ENCODE results near the gene AZI2. TPM values are rescaled to one million over a fixed set of nuclear protein-coding genes. Genes with fewer than 3 reads are reported as not detected.

AZI2 gene
- total RNA-seq, 4 donors from 2014 or later = 42.1 to 178 (median 54.8) TPM

DNA sequence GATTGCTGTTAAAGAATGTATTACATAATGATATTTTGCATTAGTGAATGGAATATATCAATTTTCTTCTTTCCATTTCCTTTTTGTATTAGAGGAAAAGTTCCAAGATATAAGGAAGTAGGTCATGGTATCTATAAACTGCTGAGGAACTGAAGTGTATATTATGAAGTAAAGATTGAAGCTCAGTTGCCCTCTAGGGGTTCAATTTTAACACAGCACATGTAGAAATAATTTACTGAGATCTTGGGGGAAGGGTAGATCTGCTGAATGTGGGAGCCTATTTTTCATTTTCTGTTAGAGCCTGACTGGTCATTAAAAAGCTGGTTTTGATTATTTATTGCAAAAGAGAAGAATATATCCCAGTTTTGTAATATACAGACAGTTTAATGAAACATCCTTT is 62.0 kb downstream of the AZI2 start:
- no peak for DNase-seq

DNA sequence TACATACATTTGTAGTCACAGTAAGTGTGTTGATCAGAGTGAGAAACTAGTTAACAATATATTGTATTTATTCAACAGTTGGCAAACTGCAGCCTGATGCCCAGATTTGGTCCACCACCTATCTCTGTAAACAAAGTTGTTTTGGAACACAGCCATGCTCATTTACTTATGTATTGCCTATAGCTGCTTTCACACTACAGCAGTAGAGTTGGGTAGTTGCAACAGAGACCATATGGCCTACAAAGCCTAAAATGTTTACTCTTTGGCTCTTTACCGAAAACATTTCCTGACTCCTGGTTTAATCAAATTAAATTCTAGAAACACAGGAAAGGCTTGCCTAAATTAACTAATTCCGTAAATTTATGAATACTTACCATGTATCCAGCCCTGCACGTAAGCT is 67.8 kb downstream of the AZI2 start:
- TF ChIP-seq, protein P1, sequence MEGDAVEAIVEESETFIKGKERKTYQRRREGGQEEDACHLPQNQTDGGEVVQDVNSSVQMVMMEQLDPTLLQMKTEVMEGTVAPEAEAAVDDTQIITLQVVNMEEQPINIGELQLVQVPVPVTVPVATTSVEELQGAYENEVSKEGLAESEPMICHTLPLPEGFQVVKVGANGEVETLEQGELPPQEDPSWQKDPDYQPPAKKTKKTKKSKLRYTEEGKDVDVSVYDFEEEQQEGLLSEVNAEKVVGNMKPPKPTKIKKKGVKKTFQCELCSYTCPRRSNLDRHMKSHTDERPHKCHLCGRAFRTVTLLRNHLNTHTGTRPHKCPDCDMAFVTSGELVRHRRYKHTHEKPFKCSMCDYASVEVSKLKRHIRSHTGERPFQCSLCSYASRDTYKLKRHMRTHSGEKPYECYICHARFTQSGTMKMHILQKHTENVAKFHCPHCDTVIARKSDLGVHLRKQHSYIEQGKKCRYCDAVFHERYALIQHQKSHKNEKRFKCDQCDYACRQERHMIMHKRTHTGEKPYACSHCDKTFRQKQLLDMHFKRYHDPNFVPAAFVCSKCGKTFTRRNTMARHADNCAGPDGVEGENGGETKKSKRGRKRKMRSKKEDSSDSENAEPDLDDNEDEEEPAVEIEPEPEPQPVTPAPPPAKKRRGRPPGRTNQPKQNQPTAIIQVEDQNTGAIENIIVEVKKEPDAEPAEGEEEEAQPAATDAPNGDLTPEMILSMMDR (IDR thresholded peaks at IDR 0.05) = no peak
- TF ChIP-seq POLR2A (IDR thresholded peaks at IDR 0.05) = no peak
- no peak for DNase-seq
- no peaks in the 10 kb centered on the region for H3K27me3 ChIP-seq
- no peak overlapping the region for H3K4me3 ChIP-seq
- no peak overlapping the region for H3K27ac ChIP-seq
- 95 to 100% methylated on average over 3 of the region's 3 CpGs for WGBS, 2 donors
- H3K36me3 ChIP-seq = peaks cover 0 to 4% (median 0%) of the 10 kb centered on the region in 3 donors
- no peaks in the 10 kb centered on the region for H3K9me3 ChIP-seq
- H3K4me1 ChIP-seq = no peaks in the 10 kb centered on the region
- intact Hi-C loops (cut with DNase I) = no loop called here

More for the DNA sequence above, 62.0 kb downstream of the AZI2 start:
- peaks cover 0 to 4% (median 0%) of the 10 kb centered on the region in 3 donors for H3K4me1 ChIP-seq
- no peak overlapping the region for H3K27ac ChIP-seq
- intact Hi-C loops (cut with DNase I) = no loop called here
- H3K36me3 ChIP-seq = peaks cover 0 to 11% (median 0%) of the 10 kb centered on the region in 3 donors
- no peak overlapping the region for H3K4me3 ChIP-seq
- TF ChIP-seq, protein P1 (IDR thresholded peaks at IDR 0.05) = peak; percentile 26 to 65 (median 40)
- TF ChIP-seq POLR2A (IDR thresholded peaks at IDR 0.05) = no peak
- H3K9me3 ChIP-seq = no peaks in the 10 kb centered on the region
- no peaks in the 10 kb centered on the region for H3K27me3 ChIP-seq

DNA sequence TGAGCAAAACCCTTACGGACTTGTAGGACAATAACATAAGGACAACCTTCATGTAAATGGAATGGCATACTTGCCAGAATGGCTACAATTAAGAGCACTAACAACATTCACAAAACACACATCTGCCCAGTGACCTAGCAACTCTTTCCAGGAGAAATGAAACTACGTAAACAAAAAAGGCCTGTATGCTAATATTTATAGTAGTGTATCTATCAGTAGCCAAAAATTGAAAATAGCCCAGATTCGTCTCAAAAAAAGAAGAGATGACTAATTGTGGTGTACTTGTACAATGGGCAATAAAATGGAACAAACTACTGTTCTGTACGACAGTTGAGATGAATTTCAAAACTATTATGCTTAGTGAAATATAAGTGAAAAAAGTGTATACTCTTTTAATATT is 68.9 kb downstream of the AZI2 start:
- no peaks in the 10 kb centered on the region for H3K4me1 ChIP-seq
- DNase-seq = no peak
- H3K36me3 ChIP-seq = peaks cover 0 to 14% (median 0%) of the 10 kb centered on the region in 3 donors
- TF ChIP-seq POLR2A (IDR thresholded peaks at IDR 0.05) = no peak
- TF ChIP-seq, protein P1 (IDR thresholded peaks at IDR 0.05) = no peak
- no peaks in the 10 kb centered on the region for H3K27me3 ChIP-seq
- H3K4me3 ChIP-seq = no peak overlapping the region
- no peaks in the 10 kb centered on the region for H3K9me3 ChIP-seq
- H3K27ac ChIP-seq = no peak overlapping the region
- intact Hi-C loops (cut with DNase I) = no loop called here
- 50 to 52% methylated on average over 4 of the region's 4 CpGs for WGBS, 2 donors

DNA sequence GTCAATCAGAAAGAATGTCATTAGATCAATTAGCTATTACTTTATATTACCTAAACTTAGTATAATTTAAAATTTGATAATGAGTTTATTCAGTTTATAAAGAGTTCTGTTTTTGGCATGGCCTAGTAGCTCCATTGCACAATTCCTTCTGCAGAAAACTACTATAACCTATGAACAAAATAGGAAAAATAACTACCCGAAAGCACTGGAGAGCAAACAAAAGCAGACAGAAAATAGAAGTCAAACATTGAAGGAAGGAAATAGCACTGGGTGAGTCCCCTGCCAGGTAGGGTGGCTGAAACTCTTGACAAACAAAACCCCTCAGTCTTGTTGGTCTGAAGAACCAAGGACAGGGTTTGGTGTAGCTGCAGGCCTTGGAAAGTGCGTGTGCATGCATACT is 69.7 kb downstream of the AZI2 start:
- Histone ChIP-seq H3K36me3 (peaks cover 0 to 21% (median 0%) of the 10 kb centered on the region in 3 donors), H3K9me3 (peaks cover 0 to 1% (median 0%) of the 10 kb centered on the region in 3 donors), H3K27ac (no peak overlapping the region), H3K27me3 (no peaks in the 10 kb centered on the region), H3K4me3 (no peak overlapping the region), H3K4me1 (no peaks in the 10 kb centered on the region)
- intact Hi-C loops (cut with DNase I) = no loop called here
- 93 to 95% methylated on average over 2 of the region's 2 CpGs for WGBS, 2 donors
- TF ChIP-seq, protein P1 (IDR thresholded peaks at IDR 0.05) = no peak
- no peak for TF ChIP-seq POLR2A (IDR thresholded peaks at IDR 0.05)
- no peak for DNase-seq

DNA sequence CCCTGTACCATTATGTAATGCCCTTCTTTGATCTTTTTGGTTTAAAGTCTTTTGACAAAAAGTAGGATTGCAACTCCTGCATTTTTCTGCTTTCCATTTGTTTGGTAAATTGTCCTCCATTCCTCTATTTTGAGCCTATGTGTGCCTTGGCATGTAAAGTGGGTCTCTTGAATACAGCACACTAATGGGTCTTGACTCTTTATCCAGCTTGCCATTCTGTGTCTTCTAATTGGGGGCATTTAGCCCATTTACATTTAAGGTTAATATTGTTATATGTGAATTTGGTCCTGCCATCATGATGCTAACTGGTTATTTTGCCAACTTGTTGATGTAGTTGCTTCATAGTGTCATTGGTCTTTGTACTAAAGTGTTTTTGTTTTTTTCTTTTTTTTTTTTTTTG is 74.8 kb downstream of the AZI2 start:
- no peak for DNase-seq
- Histone ChIP-seq H3K9me3 (peaks cover 0 to 27% (median 7%) of the 10 kb centered on the region in 3 donors), H3K4me3 (no peak overlapping the region), H3K27ac (no peak overlapping the region), H3K27me3 (no peaks in the 10 kb centered on the region), H3K36me3 (peaks cover 0 to 68% (median 0%) of the 10 kb centered on the region in 3 donors), H3K4me1 (no peaks in the 10 kb centered on the region)
- intact Hi-C loops (cut with DNase I) = no loop called here
- TF ChIP-seq, protein P1 (IDR thresholded peaks at IDR 0.05) = no peak

Other genes with a start within 250 kb of the AZI2 start
- gene CMC1, start 107.2 kb downstream of the AZI2 start, total RNA-seq = 10 to 100 TPM in 1 of 4 donors, 1 to 10 TPM in 3; 5.0 to 26.5 (median 8.6) TPM
- 1 to 10 TPM in 1 of 4 donors, under 1 TPM in 3; 0.35 to 1.3 (median 0.74) TPM for gene ZCWPW2, start 103 bp downstream of the AZI2 start, total RNA-seq

Measured in esophagus squamous epithelium (tissue), 5 donors.